ENCODE measurements around the gene FDX1. TPM values are rescaled to one million over a fixed set of nuclear protein-coding genes. Genes with fewer than 3 reads are reported as not detected.

Gene FDX1
- total and polyA plus RNA-seq, 11 donors = 12.3 to 28.5 (median 21.1) TPM

- Histone ChIP-seq H3K27ac (no peak overlapping the region), H3K9me3 (peaks cover 0 to 18% (median 3%) of the 10 kb centered on the region in 12 donors), H3K4me1 (peaks cover 0 to 12% (median 5%) of the 10 kb centered on the region in 12 donors), H3K27me3 (no peaks in the 10 kb centered on the region), H3K4me3 (no peak overlapping the region), H3K36me3 (no peaks in the 10 kb centered on the region)
- WGBS, 4 donors = 85 to 90% (median 86%) methylated on average over 3 of the region's 3 CpGs
- DNase-seq = no peak
- ATAC-seq = no peak
- intact Hi-C loops (cut with DNase I) = loop anchor here in 1 of 10 donors (2.0 to 10.0 kb wide), 2 partner anchors 46 to 130 kb away; partner anchors contain the start of gene RDX
- TF ChIP-seq CTCF (IDR thresholded peaks at IDR 0.05) = no peak
- TF ChIP-seq POLR2A (IDR thresholded peaks at IDR 0.05) = no peak
Measured at GRCh38 chr11:110424775-110425444, 4.8 kb upstream of the FDX1 start.

- no peaks in the 10 kb centered on the region for H3K36me3 ChIP-seq
- no peak overlapping the region for H3K27ac ChIP-seq
- no peaks in the 10 kb centered on the region for H3K27me3 ChIP-seq
- TF ChIP-seq POLR2A (IDR thresholded peaks at IDR 0.05) = no peak
- TF ChIP-seq CTCF (IDR thresholded peaks at IDR 0.05) = no peak
- DNase-seq = no peak
- peaks cover 0 to 11% (median 3%) of the 10 kb centered on the region in 12 donors for H3K9me3 ChIP-seq
- 86 to 92% (median 91%) methylated on average over 9 of the region's 9 CpGs for WGBS, 4 donors
- H3K4me1 ChIP-seq = peaks cover 0 to 16% (median 6%) of the 10 kb centered on the region in 12 donors
- no peak for ATAC-seq
- H3K4me3 ChIP-seq = no peak overlapping the region
- intact Hi-C loops (cut with DNase I) = loop anchor here in 1 of 10 donors (2.0 to 10.0 kb wide), 2 partner anchors 47 to 131 kb away; partner anchors contain the start of gene RDX
Measured at GRCh38 chr11:110425751-110426545, 3.8 kb upstream of the FDX1 start.

GRCh38 chr11:110428040-110428439 lies 1.7 kb upstream of the FDX1 start:
- H3K4me1 ChIP-seq = peaks cover 0 to 30% (median 23%) of the 10 kb centered on the region in 12 donors
- 93 to 97% (median 96%) methylated on average over 2 of the region's 2 CpGs for WGBS, 4 donors
- intact Hi-C loops (cut with DNase I) = loop anchor here in 1 of 10 donors (10.0 kb wide), 1 partner anchor 133 kb away; the partner anchor contains the start of gene RDX
- DNase-seq (no peak), ATAC-seq (no peak)
- TF ChIP-seq POLR2A (IDR thresholded peaks at IDR 0.05) (no peak), CTCF (IDR thresholded peaks at IDR 0.05) (no peak)
- H3K27ac ChIP-seq = no peak overlapping the region
- H3K9me3 ChIP-seq = no peaks in the 10 kb centered on the region
- H3K27me3 ChIP-seq = no peaks in the 10 kb centered on the region
- H3K36me3 ChIP-seq = no peaks in the 10 kb centered on the region
- no peak overlapping the region for H3K4me3 ChIP-seq
